SK-N-SH (cell line): ENCODE measurements around the gene HSD17B11. TPM values are rescaled to one million over a fixed set of nuclear protein-coding genes. Genes with fewer than 3 reads are reported as not detected.

ENCODE experiments used
- CTCF ChIA-PET: fragments of 300-600, 350-600 bp; formaldehyde crosslinking; extraction: SDS; loops from one replicate; lab custom pipeline; 2021; lab: Yijun Ruan, JAX
- POLR2A ChIA-PET: fragments of 350-600 bp; sonication (Branson Sonifier 250); formaldehyde crosslinking; extraction: SDS; loops from one replicate; lab custom pipeline; 2020; ENCODE audit warnings: antibody characterized with exemption, inconsistent platforms; lab: Yijun Ruan, JAX
- DNase-seq: peaks from one replicate; pipeline ENCODE4 v3.0.0; 2012
- H2AFZ ChIP-seq: fragments of 200-600 bp; sonication (generic); 2 replicates; pipeline ENCODE4 v1.8.1; 2016; ENCODE audit warnings: antibody characterized with exemption, mild to moderate bottlenecking, low read depth
- H3F3A ChIP-seq: fragments of 200-600 bp; sonication (generic); replicated peaks from 2 replicates; pipeline ENCODE3; 2016; ENCODE audit warnings: antibody characterized with exemption, mild to moderate bottlenecking; ENCODE audit not compliant: insufficient read depth
- H3K27ac ChIP-seq, 2 experiments: fragments of 200-500 bp in 1 of 2; fragments of 200-600 bp in 1 of 2; sonication (Bioruptor generic) in 1 of 2; sonication (generic), shearing (Covaris generic) in 1 of 2; 2 replicates each; pipeline versions ENCODE4 v1.5.1 to v1.6.1; 2014 to 2016; ENCODE audit warnings: low read depth in 2 of 2, inconsistent platforms in 1 of 2, low read length in 1 of 2, mild to moderate bottlenecking in 1 of 2, mixed read lengths in 1 of 2
- H3K27me3 ChIP-seq: fragments of 200-600 bp; sonication (generic), shearing (Covaris generic); 2 replicates; pipeline ENCODE4 v1.6.1; 2016; ENCODE audit warnings: mixed run types; ENCODE audit not compliant: insufficient read depth
- H3K36me3 ChIP-seq, 2 experiments: fragments of 200-500 bp in 1 of 2; fragments of 200-600 bp in 1 of 2; sonication (Bioruptor generic) in 1 of 2; sonication (generic) in 1 of 2; replicated peaks in 1 of 2; 2 replicates each; pipeline versions ENCODE3 to v1.5.1; 2014 to 2016; ENCODE audit warnings: low read length in 1 of 2, mild to moderate bottlenecking in 1 of 2; ENCODE audit not compliant: insufficient read depth in 2 of 2, control insufficient read depth in 1 of 2
- H3K4me1 ChIP-seq, 2 experiments: fragments of 200-500 bp in 1 of 2; fragments of 200-600 bp in 1 of 2; sonication (Bioruptor generic) in 1 of 2; sonication (generic), shearing (Covaris generic) in 1 of 2; 2 replicates each; pipeline versions ENCODE4 v1.5.1 to v1.6.1; 2014 to 2016; ENCODE audit warnings: low read depth in 1 of 2, low read length in 1 of 2, mixed run types in 1 of 2; ENCODE audit not compliant: insufficient read depth in 2 of 2, control insufficient read depth in 1 of 2
- H3K4me2 ChIP-seq: fragments of 200-600 bp; sonication (generic), shearing (Covaris generic); 2 replicates; pipeline ENCODE4 v1.6.1; 2017; ENCODE audit warnings: mixed run types
- H3K4me3 ChIP-seq, 2 experiments: fragments of 200-500 bp in 1 of 2; fragments of 200-600 bp in 1 of 2; sonication (Bioruptor generic) in 1 of 2; sonication (generic), shearing (Covaris generic) in 1 of 2; 2 replicates each; pipeline versions ENCODE4 v1.5.1 to v1.8.1; 2014 to 2016; ENCODE audit warnings: low read depth in 2 of 2, inconsistent platforms in 1 of 2, low read length in 1 of 2, mild to moderate bottlenecking in 1 of 2, mixed read lengths in 1 of 2, moderate library complexity in 1 of 2
- H3K79me2 ChIP-seq: fragments of 200-600 bp; sonication (generic); 2 replicates; pipeline ENCODE4 v1.8.1; 2017; ENCODE audit warnings: mild to moderate bottlenecking; ENCODE audit not compliant: insufficient read depth
- H3K9ac ChIP-seq: fragments of 200-600 bp; sonication (generic); 2 replicates; pipeline ENCODE4 v1.6.1; 2017; ENCODE audit warnings: mixed run types
- H3K9me2 ChIP-seq: fragments of 200-600 bp; sonication (generic); 2 replicates; pipeline ENCODE4 v1.6.1; 2017; ENCODE audit warnings: mixed run types
- H3K9me3 ChIP-seq: fragments of 200-600 bp; sonication (generic); 2 replicates; pipeline ENCODE4 v1.6.1; 2017; ENCODE audit warnings: mixed run types, mild to moderate bottlenecking, moderate library complexity
- H4K20me1 ChIP-seq: fragments of 200-600 bp; sonication (generic); 2 replicates; pipeline ENCODE4 v1.6.1; 2017; ENCODE audit warnings: mild to moderate bottlenecking, mixed run types; ENCODE audit not compliant: insufficient read depth
- CHD2 ChIP-seq: fragments of 150-350 bp; IDR thresholded peaks from 2 replicates; pipeline ENCODE4 v1.6.1; 2018; ENCODE audit warnings: low read length; ENCODE audit not compliant: partially characterized antibody
- ELF1 ChIP-seq: IDR thresholded peaks from 2 replicates; pipeline ENCODE4 v1.4.0; 2012
- FOXM1 ChIP-seq: IDR thresholded peaks from 2 replicates; pipeline ENCODE4 v1.4.0; 2012; ENCODE audit warnings: low read depth, mild to moderate bottlenecking
- GABPA ChIP-seq: IDR thresholded peaks from 2 replicates; pipeline ENCODE4 v1.4.0; 2012; ENCODE audit warnings: low read depth, mild to moderate bottlenecking
- MAX ChIP-seq: IDR thresholded peaks from 2 replicates; pipeline ENCODE4 v1.4.0; 2012; ENCODE audit warnings: low read depth
- NFIC ChIP-seq: IDR thresholded peaks from 2 replicates; pipeline ENCODE4 v1.4.0; 2012; ENCODE audit warnings: borderline replicate concordance
- PBX3 ChIP-seq: IDR thresholded peaks from 2 replicates; pipeline ENCODE4; 2012
- RCOR1 ChIP-seq: fragments of 150-350 bp; IDR thresholded peaks from 2 replicates; pipeline ENCODE4 v1.6.1; 2017; ENCODE audit warnings: antibody characterized with exemption, low read length
- SMC3 ChIP-seq: IDR thresholded peaks from 2 replicates; pipeline ENCODE4 v1.6.1; 2012; ENCODE audit warnings: low read depth, low read length, improper control_type of control experiment
- TAF1 ChIP-seq: IDR thresholded peaks from 2 replicates; pipeline ENCODE4 v1.6.1; 2012; ENCODE audit warnings: low read depth, mild to moderate bottlenecking, low read length, moderate library complexity, borderline replicate concordance
- USF2 ChIP-seq: fragments of 150-350 bp; IDR thresholded peaks from 2 replicates; pipeline ENCODE4 v1.6.1; 2017; ENCODE audit warnings: antibody characterized with exemption, low read length, low read depth, borderline replicate concordance
- YY1 ChIP-seq: IDR thresholded peaks from 2 replicates; pipeline ENCODE4 v1.4.0; 2012; ENCODE audit warnings: low read depth, mild to moderate bottlenecking
- ZBTB33 ChIP-seq: IDR thresholded peaks from 2 replicates; pipeline ENCODE4 v1.4.0; 2012; ENCODE audit warnings: low read depth, borderline replicate concordance
- polyA plus RNA-seq, 3 experiments: library from polyadenylated mRNA; depleted of rRNA; stranded (reverse); fragments of >200 nt; gene quantifications; 2 replicates each; pipeline ENCODE4 v1.2.3, GENCODE V29; 2012

HSD17B11 gene
- polyA plus RNA-seq, 1 of the 3 experiments (the other 2 are of a cell fraction): 13.2 TPM

- POLR2A ChIA-PET: no interaction called here
Measured at GRCh38 chr4:87345139-87345538, 45.8 kb downstream of the HSD17B11 start.

More at GRCh38 chr4:87345139-87345538, 45.8 kb downstream of the HSD17B11 start:
- no peak overlapping the region for H3K4me3 ChIP-seq
- TF ChIP-seq NFIC: no peak
- no peak for TF ChIP-seq SMC3
- TF ChIP-seq ELF1: no peak
- TF ChIP-seq GABPA: no peak
- no peak for TF ChIP-seq TAF1
- TF ChIP-seq CHD2: no peak
- no peak for TF ChIP-seq USF2
- no peak for TF ChIP-seq FOXM1
- TF ChIP-seq MAX: no peak
- TF ChIP-seq RCOR1: no peak
- no peak for TF ChIP-seq ZBTB33
- no peak for TF ChIP-seq PBX3
- no peak for TF ChIP-seq YY1
- H3K9me3 ChIP-seq: peaks cover 17% of the 10 kb centered on the region
- H3K4me1 ChIP-seq: no peaks in the 10 kb centered on the region
- H3K36me3 ChIP-seq: peaks cover 16 to 48% of the 10 kb centered on the region in 2 experiments
- H3K9me2 ChIP-seq: no peaks in the 10 kb centered on the region
- no peak for DNase-seq
- no peaks in the 10 kb centered on the region for H4K20me1 ChIP-seq
- no peaks in the 10 kb centered on the region for H3K27me3 ChIP-seq
- H3K4me2 ChIP-seq: no peak overlapping the region
- peaks cover 9% of the 10 kb centered on the region; the same call in 1 of the 2 replicates for H3K79me2 ChIP-seq
- H2AFZ ChIP-seq: no peak overlapping the region
- no peak overlapping the region for H3K27ac ChIP-seq
- CTCF ChIA-PET: no interaction called here
- H3K9ac ChIP-seq: no peak overlapping the region
- H3F3A ChIP-seq: peaks cover 10% of the 10 kb centered on the region
